GM19193 (cell line): ENCODE results near the gene PRXL2B.

ENCODE experiments used
- POLR2A ChIP-seq: IDR thresholded peaks from 4 replicates; pipeline ENCODE4 v1.6.1; 2011; ENCODE audit not compliant: insufficient read depth, insufficient read length; ENCODE audit errors: extremely low read depth

The PRXL2B gene

GRCh38 chr1:2598329-2598931 is 11.9 kb downstream of the PRXL2B start:
- no peak for TF ChIP-seq POLR2A

GRCh38 chr1:2601721-2602303 is 15.2 kb downstream of the PRXL2B start:
- no peak for TF ChIP-seq POLR2A

GRCh38 chr1:2602311-2602835 is 15.8 kb downstream of the PRXL2B start:
- no peak for TF ChIP-seq POLR2A

- TF ChIP-seq POLR2A = no peak
Observed at GRCh38 chr1:2602866-2603520, 16.4 kb downstream of the PRXL2B start.

GRCh38 chr1:2603521-2604155 is 17.1 kb downstream of the PRXL2B start:
- TF ChIP-seq POLR2A = no peak

GRCh38 chr1:2604156-2604843 is 17.7 kb downstream of the PRXL2B start:
- TF ChIP-seq POLR2A = no peak

- no peak for TF ChIP-seq POLR2A
Observed at GRCh38 chr1:2604844-2605508, 18.4 kb downstream of the PRXL2B start.

- no peak for TF ChIP-seq POLR2A
Observed at GRCh38 chr1:2605509-2606395, 19.2 kb downstream of the PRXL2B start.

- TF ChIP-seq POLR2A = no peak
Observed at GRCh38 chr1:2606396-2606880, 19.9 kb downstream of the PRXL2B start.

- TF ChIP-seq POLR2A = no peak
Observed at GRCh38 chr1:2606881-2607621, 20.5 kb downstream of the PRXL2B start.

- no peak for TF ChIP-seq POLR2A
Observed at GRCh38 chr1:2607641-2608091, 21.1 kb downstream of the PRXL2B start.

- no peak for TF ChIP-seq POLR2A
Observed at GRCh38 chr1:2609319-2610035, 22.9 kb downstream of the PRXL2B start.
